Adrenal gland (tissue), 19 donors: Measurements from ENCODE around the gene UFSP2. TPM values are rescaled to one million over a fixed set of nuclear protein-coding genes. Genes with fewer than 3 reads are reported as not detected.
A peak's percentile ranks its signal among the peaks of the same experiment; 100 is the strongest.

Experiments used
- DNase-seq, 7 donors: peaks; one replicate each; pipeline ENCODE4 v3.0.0-alpha.2; 2019 to 2020
- H3K27ac ChIP-seq, 5 donors: fragments of 200-600 bp; sonication (generic) in 4 of 5; 1 replicate in 3 of 5; 2 replicates in 2 of 5; pipeline versions ENCODE4 v1.5.1 to v1.8.0; 2016 to 2020; ENCODE audit warnings: mild to moderate bottlenecking in 1 of 5
- H3K27me3 ChIP-seq: fragments of 200-600 bp; 2 replicates; pipeline ENCODE4 v1.8.0; 2021
- H3K36me3 ChIP-seq, 2 donors: fragments of 200-600 bp; replicated peaks in 1 of 2; 1 replicate in 1 of 2; 2 replicates in 1 of 2; pipeline versions ENCODE4 v1.5.1 to v1.8.0; 2018 to 2022
- H3K4me1 ChIP-seq, 2 donors: fragments of 200-600 bp; replicated peaks in 1 of 2; 1 replicate in 1 of 2; 2 replicates in 1 of 2; pipeline versions ENCODE4 v1.5.1 to v1.8.0; 2018 to 2021
- H3K4me3 ChIP-seq, 4 donors: fragments of 200-600 bp; sonication (generic) in 3 of 4; one replicate each; pipeline ENCODE4 v1.5.1; 2016 to 2018
- H3K9me3 ChIP-seq, 3 donors: fragments of 200-600 bp; sonication (generic) in 1 of 3; replicated peaks in 1 of 3; 1 replicate in 2 of 3; 2 replicates in 1 of 3; pipeline versions ENCODE4 v1.5.1 to v1.8.0; 2016 to 2021
- CTCF ChIP-seq, 6 experiments: fragments of 450-650 bp in 4 of 6; fragments of 200-600 bp in 2 of 6; sonication (generic) in 1 of 6; IDR thresholded peaks; 1 replicate in 5 of 6; 2 replicates in 1 of 6; pipeline versions ENCODE4 v1.5.1 to v1.8.0; 2016 to 2021; ENCODE audit warnings: antibody characterized with exemption in 6 of 6, mild to moderate bottlenecking in 2 of 6, moderate library complexity in 1 of 6
- POLR2A ChIP-seq, 2 donors: fragments of 450-650 bp; IDR thresholded peaks; one replicate each; pipeline ENCODE4 v1.6.1; 2017; ENCODE audit warnings: antibody characterized with exemption in 2 of 2, mild to moderate bottlenecking in 2 of 2, moderate library complexity in 1 of 2
- WGBS, 4 donors: extraction: QIAGEN DNeasy Blood & Tissue Kit in 2 of 4; methylation state at CpG; one replicate each; pipeline versions ENCODE4 v1.1.5 to v1.1.7; 2013 to 2017; 5-methylcytosine and 5-hydroxymethylcytosine counted together
- intact Hi-C, 2 donors: fragments of 100-400 bp; cut with DNase I; formaldehyde crosslinking; loops; one replicate each; pipeline versions ENCODE4 v1.14.1 to v1.15.0; 2022 to 2023
- long read RNA-seq, 10 donors: library from polyadenylated mRNA in 3 of 10; unstranded in 2 of 10; stranded (forward) in 1 of 10; transcript quantifications; one replicate each; pipeline ENCODE4 v2.0.0 and lab custom pipeline, GENCODE V29; 2021 to 2026
- polyA plus RNA-seq, 3 donors: library from polyadenylated mRNA; stranded (reverse); fragments of 200-250 nt in 2 of 3; fragments of 350-450 nt in 1 of 3; fragmentation: Illumina TruSeq in 1 of 3; extraction: RNeasy Lipid Tissue Mini Kit (QIAGEN cat#74804) in 1 of 3; gene quantifications; one replicate each; pipeline ENCODE4 v1.2.3, GENCODE V29; 2013 to 2014
- total RNA-seq, 9 donors: library from RNA; depleted of rRNA in 4 of 9; stranded (reverse); fragments of >200 nt in 4 of 9; fragments of 120-200 nt in 1 of 9; fragmentation: NEBNext Ultra II Directional in 1 of 9; extraction: Animal tissue kit (Norgen Biotek cat#: 25700) in 1 of 9; gene quantifications; one replicate each; pipeline versions ENCODE4 v1.1.0 to v1.2.4, GENCODE V29; 2013 to 2023
- donor health status: healthy with polysubstance abuse.
- donor health status: Bipolar disorder and iron deficiency.
- donor health status: DM: yes; HTN: yes; CAD: no.
- donor health status: DM: no; HTN: no; CAD: no.
- donor health status: DM: no; HTN: no; CAD: no.
- donor health status: DM: yes; HTN: yes; CAD: no.

Gene UFSP2, protein sequence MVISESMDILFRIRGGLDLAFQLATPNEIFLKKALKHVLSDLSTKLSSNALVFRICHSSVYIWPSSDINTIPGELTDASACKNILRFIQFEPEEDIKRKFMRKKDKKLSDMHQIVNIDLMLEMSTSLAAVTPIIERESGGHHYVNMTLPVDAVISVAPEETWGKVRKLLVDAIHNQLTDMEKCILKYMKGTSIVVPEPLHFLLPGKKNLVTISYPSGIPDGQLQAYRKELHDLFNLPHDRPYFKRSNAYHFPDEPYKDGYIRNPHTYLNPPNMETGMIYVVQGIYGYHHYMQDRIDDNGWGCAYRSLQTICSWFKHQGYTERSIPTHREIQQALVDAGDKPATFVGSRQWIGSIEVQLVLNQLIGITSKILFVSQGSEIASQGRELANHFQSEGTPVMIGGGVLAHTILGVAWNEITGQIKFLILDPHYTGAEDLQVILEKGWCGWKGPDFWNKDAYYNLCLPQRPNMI
- total RNA-seq = 10 to 100 TPM; 19.7 to 56.4 (median 45.3) TPM
- polyA plus RNA-seq = 10 to 100 TPM; 20.9 to 76.4 (median 21.2) TPM
- long read RNA-seq, donor 1, transcript UFSP2-201 (12 exons, 1,630 nt) = major isoform, 15 of 25 reads
- long read RNA-seq, donor 1, partial matches to known transcripts = 9 of 25 reads
- long read RNA-seq, donor 1, other reads (novel, unspliced or antisense) = 0 of 25 reads
- long read RNA-seq, donor 2, transcript UFSP2-201 (12 exons, 1,630 nt) = major isoform, 12 of 18 reads
- long read RNA-seq, donor 2, partial matches to known transcripts = 6 of 18 reads
- long read RNA-seq, donor 2, other reads (novel, unspliced or antisense) = 0 of 18 reads
- long read RNA-seq, donor 3, transcript UFSP2-201 (12 exons, 1,630 nt) = major isoform, 23 of 24 reads
- long read RNA-seq, donor 3, partial matches to known transcripts = 0 of 24 reads
- long read RNA-seq, donor 3, other reads (novel, unspliced or antisense) = 0 of 24 reads
- long read RNA-seq, donor 4, transcript UFSP2-201 (12 exons, 1,630 nt) = major isoform, 22 of 37 reads
- long read RNA-seq, donor 4, partial matches to known transcripts = 14 of 37 reads
- long read RNA-seq, donor 4, other reads (novel, unspliced or antisense) = 1 of 37 reads
- long read RNA-seq, donor 5, transcript UFSP2-201 (12 exons, 1,630 nt) = major isoform, 58 of 70 reads
- long read RNA-seq, donor 5, partial matches to known transcripts = 2 of 70 reads
- long read RNA-seq, donor 5, other reads (novel, unspliced or antisense) = 8 of 70 reads
- long read RNA-seq, donor 6, transcript UFSP2-201 (12 exons, 1,630 nt) = major isoform, 15 of 25 reads
- long read RNA-seq, donor 6, partial matches to known transcripts = 5 of 25 reads
- long read RNA-seq, donor 6, other reads (novel, unspliced or antisense) = 2 of 25 reads
- long read RNA-seq, donor 7, transcript UFSP2-201 (12 exons, 1,630 nt) = major isoform, 5 of 11 reads
- long read RNA-seq, donor 7, partial matches to known transcripts = 5 of 11 reads
- long read RNA-seq, donor 7, other reads (novel, unspliced or antisense) = 0 of 11 reads
- long read RNA-seq, donor 8, transcript UFSP2-201 (12 exons, 1,630 nt) = major isoform, 9 of 16 reads
- long read RNA-seq, donor 8, partial matches to known transcripts = 6 of 16 reads
- long read RNA-seq, donor 8, other reads (novel, unspliced or antisense) = 0 of 16 reads
- long read RNA-seq, donor 9, transcript UFSP2-201 (12 exons, 1,630 nt) = major isoform, 11 of 13 reads
- long read RNA-seq, donor 9, partial matches to known transcripts = 0 of 13 reads
- long read RNA-seq, donor 9, other reads (novel, unspliced or antisense) = 0 of 13 reads
- long read RNA-seq, donor 10, partial matches to known transcripts = 0 of 5 reads
- long read RNA-seq, donor 10, other reads (novel, unspliced or antisense) = 0 of 5 reads

GRCh38 chr4:185425647-185426352, at the start of gene UFSP2:
TSS of gene UFSP2 (minus strand) at chr4:185425964. CDS start at chr4:185425868, 96 bp downstream.
- peaks cover 8 to 36% of the 10 kb centered on the region in 2 donors for H3K4me1 ChIP-seq
- H3K27me3 ChIP-seq = no peaks in the 10 kb centered on the region
- no peaks in the 10 kb centered on the region for H3K36me3 ChIP-seq
- H3K9me3 ChIP-seq = no peaks in the 10 kb centered on the region
- intact Hi-C loops = loop anchor here in 1 of 2 donors (10.0 kb wide), 1 partner anchor 169 kb away; no protein-coding TSS in a partner anchor
- TF ChIP-seq POLR2A (IDR thresholded peaks at IDR 0.05) (peak; percentile 31 to 70), CTCF (IDR thresholded peaks at IDR 0.05) (peak in 1 of 6 experiments; percentile 1)
- H3K27ac ChIP-seq = peak within 1 kb of the TSS; percentile 64 to 97 (median 93)
- 0 to 1% (median 0%) methylated on average over 26 to 66 of the region's 66 CpGs for WGBS, 4 donors
- peak within 1 kb of the TSS; percentile 72 to 77 (median 76) for H3K4me3 ChIP-seq
- peak; percentile 85 to 95 (median 91) for DNase-seq

- Histone ChIP-seq H3K27me3 (no peaks in the 10 kb centered on the region), H3K9me3 (no peaks in the 10 kb centered on the region), H3K4me1 (peaks cover 0 to 4% of the 10 kb centered on the region in 2 donors), H3K27ac (no peak overlapping the region), H3K36me3 (no peaks in the 10 kb centered on the region), H3K4me3 (no peak overlapping the region)
- no peak for TF ChIP-seq CTCF (IDR thresholded peaks at IDR 0.05)
- TF ChIP-seq POLR2A (IDR thresholded peaks at IDR 0.05) = no peak
- WGBS, 4 donors = 87 to 98% (median 97%) methylated on average over 8 of the region's 8 CpGs
- no peak for DNase-seq
- intact Hi-C loops = loop anchor here (5.0 to 10.0 kb wide), 2 partner anchors 102 to 124 kb away; no protein-coding TSS in a partner anchor
Observed at GRCh38 chr4:185473247-185473646, 47.5 kb upstream of the UFSP2 start.

DNA sequence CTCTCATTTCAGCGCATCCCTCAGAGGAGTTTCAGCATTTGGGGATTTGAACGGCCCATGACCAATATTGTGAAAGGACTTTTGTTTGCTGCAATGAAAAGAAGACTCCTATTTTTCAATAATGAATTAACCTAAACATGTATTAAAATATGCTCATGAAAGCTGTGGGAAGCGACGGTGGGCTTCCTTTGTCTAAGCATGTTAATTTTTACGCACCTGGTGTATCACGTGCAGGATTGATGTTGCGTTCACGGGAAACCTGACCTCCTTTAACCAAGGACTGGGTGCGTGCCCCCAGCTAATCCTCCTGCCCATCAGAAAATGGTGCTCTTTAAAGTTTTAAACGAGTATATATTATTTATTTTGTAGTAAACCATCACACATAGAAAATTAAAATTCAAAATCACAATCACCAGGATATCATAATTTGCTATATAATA, 46.4 kb upstream of the UFSP2 start:
- no peak for TF ChIP-seq POLR2A (IDR thresholded peaks at IDR 0.05)
- no peak for TF ChIP-seq CTCF (IDR thresholded peaks at IDR 0.05)
- intact Hi-C loops = loop anchor here (5.0 to 10.0 kb wide), 2 partner anchors 103 to 125 kb away; no protein-coding TSS in a partner anchor
- 24 to 36% (median 30%) methylated on average over 10 of the region's 10 CpGs for WGBS, 4 donors
- H3K27me3 ChIP-seq = no peaks in the 10 kb centered on the region
- no peak overlapping the region for H3K27ac ChIP-seq
- no peak for DNase-seq
- H3K4me1 ChIP-seq = peaks cover 0 to 4% of the 10 kb centered on the region in 2 donors
- peak overlapping the region in 2 of 4 donors; percentile 72 to 81 for H3K4me3 ChIP-seq
- H3K36me3 ChIP-seq = no peaks in the 10 kb centered on the region
- no peaks in the 10 kb centered on the region for H3K9me3 ChIP-seq
